NK-92 (cell line): ENCODE results near the gene AP1M2.
A peak's percentile ranks its signal among the peaks of the same experiment; 100 is the strongest.

ENCODE experiments used
- DNase-seq: peaks from one replicate; lab custom pipeline; 2025; ENCODE audit not compliant: unreplicated experiment; lab: John Stamatoyannopoulos, UW

The AP1M2 gene

DNA sequence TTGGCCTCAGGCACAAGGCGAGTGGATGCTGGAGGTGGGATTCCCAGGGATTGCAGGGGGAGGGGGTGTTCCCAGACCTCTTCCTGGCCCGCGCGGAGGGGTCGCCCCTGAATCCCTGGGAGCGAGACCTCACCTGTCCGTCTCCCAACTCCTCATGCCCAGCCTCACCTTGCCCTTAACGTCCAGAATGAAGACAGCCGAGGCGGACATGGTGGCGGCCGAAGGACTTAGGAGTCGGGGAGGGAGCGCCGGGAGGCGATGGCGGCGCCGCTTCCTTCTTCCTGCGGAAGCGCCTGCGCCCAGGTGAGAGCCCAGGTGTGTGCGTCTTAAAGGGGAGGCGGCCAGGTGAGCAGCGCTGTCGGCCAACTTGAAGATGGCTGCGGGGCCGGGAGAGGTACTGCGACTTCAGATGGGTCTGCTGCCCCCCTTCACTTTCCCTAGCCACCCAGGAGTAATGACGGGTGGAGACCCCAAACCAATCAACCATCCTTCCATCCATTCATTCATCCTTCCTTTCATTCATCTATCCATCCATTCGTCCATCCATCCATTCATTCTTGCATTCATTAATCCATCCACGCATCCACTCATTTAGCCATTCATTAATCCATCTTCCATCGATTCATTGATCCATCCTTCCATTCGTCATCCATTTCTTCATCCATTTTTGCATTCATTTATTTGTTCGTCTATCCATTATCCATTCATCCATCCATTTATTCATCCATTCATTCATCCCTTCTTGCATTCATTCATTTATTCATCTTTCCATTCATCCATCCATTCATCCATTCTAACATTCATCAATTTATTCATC is at the start of gene AP1M2:
Gene AP1M2 (minus strand): TSS at position 291 of the 817 bp plus-strand sequence. CDS start 81 bp downstream, at position 210.
- no peak for DNase-seq

- no peak for DNase-seq
These were observed 49.3 kb upstream of the AP1M2 start for GRCh38 chr19:10636304-10636972.

DNA sequence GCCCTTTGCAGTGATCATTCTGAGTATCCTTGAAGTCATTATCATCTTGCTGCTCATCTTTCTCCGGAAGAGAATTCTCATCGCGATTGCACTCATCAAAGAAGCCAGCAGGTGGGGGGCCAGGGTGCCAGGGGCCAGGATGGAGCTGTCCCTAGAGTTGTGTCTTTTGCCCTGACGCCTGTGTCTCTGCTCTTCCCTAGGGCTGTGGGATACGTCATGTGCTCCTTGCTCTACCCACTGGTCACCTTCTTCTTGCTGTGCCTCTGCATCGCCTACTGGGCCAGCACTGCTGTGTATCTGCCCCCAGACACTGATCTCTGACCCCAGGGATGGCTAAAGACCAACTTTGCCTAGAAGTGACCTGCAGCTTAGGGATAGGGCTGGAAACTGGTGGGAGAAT is 47.9 kb upstream of the AP1M2 start:
- DNase-seq = no peak

DNA sequence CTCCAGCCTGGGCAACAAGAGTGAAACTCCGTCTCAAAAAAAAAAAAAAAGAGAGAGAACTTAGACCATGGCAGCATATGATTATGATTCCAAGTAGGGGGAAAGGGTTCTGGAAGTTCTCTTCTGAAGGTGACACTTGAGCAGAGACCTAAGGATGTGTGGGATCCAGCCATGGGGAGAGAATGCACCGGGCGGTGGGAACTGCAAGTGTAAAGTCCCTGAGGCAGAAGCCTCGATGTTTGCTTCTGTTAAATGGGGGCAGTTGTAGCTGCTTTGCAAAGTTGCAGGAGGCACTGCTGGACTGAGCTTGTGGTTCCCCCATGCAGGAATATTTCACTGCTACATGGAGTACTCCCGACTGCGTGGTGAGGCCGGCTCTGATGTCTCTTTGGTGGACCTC is 47.3 kb upstream of the AP1M2 start:
- no peak for DNase-seq

DNA sequence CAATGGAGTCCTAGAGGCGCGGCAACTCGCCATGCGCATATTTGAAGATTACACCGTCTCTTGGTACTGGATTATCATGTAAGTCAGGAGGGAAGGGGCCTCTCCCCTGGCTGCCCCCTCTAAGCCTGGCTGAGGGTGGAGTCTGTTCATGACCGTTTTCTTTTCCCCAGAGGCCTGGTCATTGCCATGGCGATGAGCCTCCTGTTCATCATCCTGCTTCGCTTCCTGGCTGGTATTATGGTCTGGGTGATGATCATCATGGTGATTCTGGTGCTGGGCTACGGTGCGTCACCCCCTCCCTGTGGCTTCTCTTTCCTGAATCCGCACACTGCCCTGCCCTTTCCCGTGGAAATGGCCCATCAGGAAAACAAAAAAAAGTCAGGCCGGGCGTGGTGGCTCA is 44.8 kb upstream of the AP1M2 start:
- no peak for DNase-seq

DNA sequence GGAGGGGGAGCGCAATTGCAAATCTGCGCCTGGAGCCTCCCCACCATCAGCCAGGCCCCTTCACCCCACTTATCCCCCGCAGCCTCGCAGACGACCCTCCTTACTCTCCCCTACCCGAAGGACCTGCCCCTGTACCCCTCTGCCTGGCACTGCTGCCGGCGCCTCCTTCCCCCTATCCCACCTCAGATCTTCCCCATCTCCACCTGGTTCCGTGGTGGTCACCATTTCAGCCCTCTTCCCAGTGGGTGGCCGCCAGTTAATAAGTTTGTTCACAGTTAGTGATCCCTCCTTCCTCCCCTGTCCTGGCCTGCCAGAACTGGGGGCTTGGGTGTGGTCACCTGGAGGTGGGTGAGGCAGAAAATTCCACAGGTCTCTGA is 38.6 kb upstream of the AP1M2 start:
- DNase-seq = no peak

GRCh38 chr19:10625003-10625761 is 38.1 kb upstream of the AP1M2 start, which contains the start of gene SLC44A2:
TSS of gene SLC44A2 (plus strand) at chr19:10625553. CDS start at chr19:10625634, 81 bp downstream.
- DNase-seq = no peak

DNA sequence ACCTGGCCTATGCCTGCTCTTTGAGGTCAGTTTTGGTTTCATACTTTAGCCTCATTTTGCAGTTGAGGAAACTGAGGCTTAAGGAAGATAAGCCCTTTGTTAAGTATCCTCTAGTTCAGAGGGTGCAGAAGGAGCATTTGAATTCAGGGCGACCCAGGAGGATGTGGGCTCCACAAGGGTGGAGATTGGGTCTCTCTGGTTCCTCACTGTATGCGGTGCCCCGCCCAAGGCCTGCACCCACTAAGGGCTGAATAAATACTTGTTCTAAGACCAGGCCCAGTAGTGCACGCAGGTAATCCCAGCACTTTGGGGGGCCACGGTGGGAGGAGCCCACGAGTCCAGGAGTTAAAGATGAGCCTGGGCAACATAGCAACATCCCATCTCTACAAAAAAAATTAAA is 37.5 kb upstream of the AP1M2 start:
- DNase-seq = no peak

- DNase-seq = no peak
These were observed 34.9 kb upstream of the AP1M2 start for GRCh38 chr19:10621966-10622365.

DNA sequence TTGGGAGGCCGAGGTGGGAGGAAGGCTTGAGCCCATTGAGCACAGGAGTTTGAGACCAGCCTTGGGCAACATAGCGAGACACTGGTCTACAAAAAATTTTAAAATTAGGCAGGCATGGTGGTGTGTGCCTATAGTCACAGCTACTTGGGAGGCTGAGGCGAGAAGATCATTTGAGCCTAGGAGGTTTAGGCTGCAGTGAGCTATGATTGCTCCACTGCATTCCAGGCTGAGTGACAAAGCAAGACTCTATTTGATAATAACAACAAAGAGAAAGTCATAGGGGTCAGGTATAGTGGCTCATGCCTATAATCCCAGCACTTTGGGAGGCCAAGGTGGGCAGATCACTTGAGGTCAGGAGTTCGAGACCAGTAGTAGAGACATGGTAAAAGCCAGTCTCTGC is 33.7 kb upstream of the AP1M2 start:
- DNase-seq = no peak

DNA sequence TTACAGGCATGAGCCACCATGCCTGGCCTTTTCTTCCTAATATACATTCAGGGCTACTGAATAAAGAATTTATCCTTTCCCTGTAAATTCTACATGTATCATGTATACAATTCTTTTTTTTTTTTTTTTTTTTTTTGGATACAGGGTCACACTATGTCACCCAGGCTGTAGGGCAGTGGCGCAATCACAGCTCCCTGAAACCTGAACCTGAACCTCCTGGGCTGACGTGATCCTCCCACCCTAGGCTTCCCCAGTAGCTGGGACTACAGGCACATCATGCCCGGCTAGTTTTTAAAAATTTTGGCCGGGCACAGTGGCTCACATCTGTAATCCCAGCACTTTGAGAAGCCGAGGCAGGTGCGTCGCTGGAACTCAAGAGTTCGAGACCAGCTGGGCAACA is 31.7 kb upstream of the AP1M2 start:
- DNase-seq = no peak

DNA sequence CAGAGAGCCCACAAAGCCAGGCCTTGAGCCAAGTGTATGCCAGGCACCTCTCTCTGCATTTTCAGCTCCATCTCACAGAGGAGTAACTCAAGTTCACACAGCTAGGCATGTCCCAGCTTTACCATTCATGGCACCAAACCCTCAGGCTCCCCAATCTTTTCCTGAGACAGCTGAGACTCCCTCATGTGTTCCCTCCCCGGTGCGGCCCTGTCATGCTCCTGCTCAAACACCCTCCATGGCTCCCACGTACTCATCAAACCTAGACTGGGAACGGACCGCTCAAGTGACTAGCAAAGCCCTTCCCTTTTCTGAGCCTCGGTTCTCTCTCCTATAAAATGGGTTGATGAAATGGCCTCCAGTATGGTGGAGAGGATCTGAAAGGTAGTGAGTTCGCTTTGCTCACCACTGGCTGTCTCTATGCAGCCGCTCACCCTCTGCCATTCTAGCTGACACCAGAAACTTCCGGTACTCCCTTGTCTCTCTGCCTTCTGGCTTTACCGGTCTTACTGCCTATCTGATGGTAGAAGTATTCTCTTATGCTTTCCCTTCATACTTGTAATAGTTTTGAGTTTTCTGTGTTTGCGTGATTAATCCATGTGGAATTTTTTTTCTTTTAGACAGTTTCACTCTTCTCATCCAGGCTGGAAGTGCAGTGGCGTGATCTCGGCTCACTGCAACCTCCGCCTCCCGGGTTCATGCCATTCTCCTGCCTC is 30.5 kb upstream of the AP1M2 start:
- DNase-seq = no peak

DNA sequence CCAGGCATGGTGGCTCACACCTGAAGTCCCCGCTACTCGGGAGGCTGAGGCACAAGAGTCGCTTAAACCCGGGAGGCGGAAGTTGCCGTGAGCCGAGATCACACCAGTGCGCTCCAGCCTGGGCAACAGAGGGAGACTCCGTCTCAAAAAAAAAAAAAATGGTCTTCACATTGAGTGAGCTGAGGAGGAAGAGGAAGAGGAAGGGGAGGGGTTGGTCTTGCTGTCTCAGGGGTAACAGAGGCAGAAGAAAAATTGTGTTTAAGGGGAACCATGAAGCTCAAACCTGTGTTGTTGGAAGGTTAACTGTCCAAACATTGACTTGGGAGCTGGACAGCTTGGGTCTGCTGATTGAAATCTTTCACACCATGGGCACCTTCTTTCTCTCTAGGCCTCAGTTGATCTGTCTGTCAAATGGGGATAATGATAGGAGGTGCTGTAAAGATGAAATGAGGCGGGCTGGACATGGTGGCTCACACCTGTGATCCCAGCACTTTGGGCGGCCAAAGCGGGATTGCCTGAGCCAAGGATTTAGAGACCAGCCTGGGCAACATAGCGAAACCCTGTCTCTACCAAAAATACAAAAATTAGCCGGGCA is 28.4 kb upstream of the AP1M2 start:
- no peak for DNase-seq

- DNase-seq = no peak
These were observed 25.5 kb upstream of the AP1M2 start for GRCh38 chr19:10612499-10613119.

DNA sequence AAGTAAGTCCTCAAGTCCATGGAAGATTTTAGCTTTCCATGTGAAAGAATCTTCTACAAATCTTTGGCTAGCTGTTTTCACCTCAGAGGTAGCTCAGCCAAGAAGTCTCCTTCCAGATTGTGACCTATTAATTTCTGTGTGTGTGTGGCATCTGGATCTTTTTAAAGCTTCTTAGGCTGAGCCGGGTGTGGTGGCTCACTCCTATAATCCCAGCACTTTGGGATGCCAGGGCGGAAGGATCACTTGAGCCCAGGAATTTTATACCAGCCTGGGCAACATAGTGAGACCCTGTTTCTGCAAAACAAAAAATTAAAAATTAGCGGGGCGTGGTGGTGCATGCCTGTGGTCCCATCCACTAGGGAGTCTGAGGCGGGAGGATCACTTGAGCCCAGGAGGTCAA is 24.8 kb upstream of the AP1M2 start:
- no peak for DNase-seq

GRCh38 chr19:10604460-10604980 is 17.4 kb upstream of the AP1M2 start:
- no peak for DNase-seq

- no peak for DNase-seq
These were observed 16.9 kb upstream of the AP1M2 start for GRCh38 chr19:10603873-10604459.

DNA sequence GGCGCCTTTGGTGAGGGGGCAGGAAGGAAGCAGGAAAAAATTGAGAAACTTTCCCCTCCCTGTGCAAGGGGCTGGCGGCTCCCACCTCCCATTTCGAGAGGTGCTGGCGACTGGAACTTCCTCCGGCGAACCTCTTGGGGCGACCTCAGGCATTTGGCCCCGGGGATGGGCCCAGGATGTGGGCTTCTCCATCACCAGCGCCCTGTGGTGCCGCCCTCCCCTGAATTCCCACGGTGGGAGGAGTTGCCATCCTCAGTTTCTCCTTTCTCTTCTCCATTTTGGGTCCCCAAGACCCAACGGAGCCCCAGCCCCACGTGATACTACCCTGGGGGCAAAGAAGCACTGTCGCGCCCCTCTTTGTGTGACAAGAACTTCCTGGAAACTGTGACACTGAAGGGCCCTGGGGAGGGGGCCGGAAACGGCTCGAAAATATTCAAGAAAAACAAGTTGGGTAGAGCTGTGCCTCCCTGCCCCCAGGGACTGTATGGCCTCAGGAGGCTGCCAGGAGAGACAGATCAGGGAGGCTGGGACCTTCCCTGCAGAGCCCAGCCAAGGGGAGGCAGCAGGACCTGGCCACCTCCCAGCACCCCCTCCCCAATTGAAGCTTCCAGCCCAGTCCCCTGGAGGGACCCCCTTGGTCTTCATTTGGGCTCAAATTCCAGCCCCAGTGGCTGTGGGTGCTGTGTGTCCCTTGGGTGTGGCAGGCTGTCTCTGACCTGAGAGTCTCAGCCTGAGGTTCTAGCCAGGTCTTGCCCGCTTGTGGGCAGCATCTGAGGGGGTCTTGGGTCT is 16.2 kb upstream of the AP1M2 start:
- DNase-seq = peak; percentile 46
